Fibroblast of upper back skin (primary cell): ENCODE results near the gene WNT11.
"Not testable (repeated sequence)": the region's sequence is repeated elsewhere in the genome, so short reads cannot be mapped to it uniquely, and the experiment has no call there.

Experiments
- DNase-seq: peaks from one replicate; pipeline ENCODE4 v3.0.0-alpha.2; 2013

The WNT11 gene

DNA sequence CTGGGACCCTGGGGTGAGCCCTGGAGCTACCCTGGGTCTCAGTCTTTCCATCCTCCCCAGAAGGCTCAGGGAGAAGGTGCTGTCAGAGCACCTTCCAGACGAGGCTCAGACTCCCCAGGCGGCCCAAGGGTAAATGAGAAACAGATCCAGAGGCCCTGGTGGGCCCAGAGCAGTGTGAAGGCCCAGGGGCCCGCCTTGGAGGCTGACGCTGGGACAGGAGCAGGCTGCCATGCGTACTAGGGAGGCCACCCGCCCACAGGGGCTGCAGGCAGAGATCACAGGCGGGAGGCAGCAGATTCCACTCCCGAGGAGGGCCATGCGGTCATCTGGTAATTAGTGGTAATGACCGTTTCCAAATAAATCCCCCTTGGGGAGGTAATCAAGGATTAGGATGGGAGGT, 5.2 kb downstream of the WNT11 start:
- DNase-seq = no peak

DNA sequence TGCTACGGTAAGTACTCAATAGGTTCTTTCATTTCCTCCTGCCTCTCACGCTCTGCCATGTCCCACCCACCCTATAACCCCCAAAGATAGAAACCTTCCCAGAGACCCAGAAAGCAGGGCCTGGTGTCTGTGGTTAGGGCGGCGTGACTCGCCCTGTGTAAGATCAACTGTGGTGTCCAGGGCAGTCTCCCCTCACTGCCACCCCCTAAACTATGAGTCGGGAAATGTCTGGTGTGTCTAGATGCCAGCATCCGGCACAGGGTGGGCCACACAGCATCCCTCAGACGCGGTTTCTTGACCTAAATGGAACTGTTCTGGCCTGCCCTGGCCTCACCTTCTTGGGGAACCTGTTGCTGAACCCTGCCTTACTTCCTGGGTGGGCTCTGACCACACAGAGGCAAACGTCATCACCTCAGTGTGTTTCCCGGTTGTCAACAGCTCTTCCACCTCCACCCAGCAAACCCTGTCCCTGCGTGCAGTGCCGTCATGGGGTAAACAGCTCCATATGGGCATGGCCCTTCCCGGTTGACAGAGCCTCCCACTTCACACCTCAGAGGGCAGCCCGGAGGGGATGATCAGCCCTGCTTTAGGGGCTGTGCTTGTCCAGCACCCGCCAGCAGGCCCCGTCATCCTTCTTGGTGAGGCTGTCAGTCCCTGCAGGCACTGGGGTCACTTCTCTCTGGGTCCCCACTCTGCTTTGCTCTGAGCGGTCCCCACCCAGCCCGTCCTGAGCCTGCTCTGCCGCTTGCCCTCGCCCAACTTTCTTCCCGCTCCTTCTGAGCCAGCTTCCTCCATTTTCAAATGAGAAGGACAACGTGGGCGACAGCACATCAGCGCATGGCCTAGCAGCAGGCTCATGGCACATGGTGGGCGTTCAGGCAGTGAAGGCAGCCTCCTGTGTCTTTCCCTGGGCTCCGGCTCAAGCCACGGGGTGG, 6.0 kb downstream of the WNT11 start:
- no peak for DNase-seq

DNA sequence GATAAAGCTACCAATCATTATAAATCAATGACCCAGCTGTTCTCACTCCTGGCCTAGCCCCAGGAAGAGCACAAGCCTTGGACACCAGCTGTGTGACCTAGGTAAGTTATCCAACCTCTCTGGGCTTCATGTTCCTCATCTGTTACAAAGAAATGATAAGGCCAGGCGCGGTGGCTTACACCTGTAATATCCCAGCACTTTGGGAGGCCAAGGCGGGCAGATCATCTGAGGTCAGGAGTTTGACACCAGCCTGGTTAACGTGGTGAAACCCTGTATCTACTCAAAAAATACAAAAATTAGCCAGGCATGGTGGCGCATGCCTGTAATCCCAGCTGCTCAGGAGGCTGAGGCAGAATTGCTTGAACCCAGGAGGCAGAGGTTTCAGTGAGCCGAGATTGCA, 7.6 kb downstream of the WNT11 start:
- not testable (repeated sequence) for DNase-seq

DNA sequence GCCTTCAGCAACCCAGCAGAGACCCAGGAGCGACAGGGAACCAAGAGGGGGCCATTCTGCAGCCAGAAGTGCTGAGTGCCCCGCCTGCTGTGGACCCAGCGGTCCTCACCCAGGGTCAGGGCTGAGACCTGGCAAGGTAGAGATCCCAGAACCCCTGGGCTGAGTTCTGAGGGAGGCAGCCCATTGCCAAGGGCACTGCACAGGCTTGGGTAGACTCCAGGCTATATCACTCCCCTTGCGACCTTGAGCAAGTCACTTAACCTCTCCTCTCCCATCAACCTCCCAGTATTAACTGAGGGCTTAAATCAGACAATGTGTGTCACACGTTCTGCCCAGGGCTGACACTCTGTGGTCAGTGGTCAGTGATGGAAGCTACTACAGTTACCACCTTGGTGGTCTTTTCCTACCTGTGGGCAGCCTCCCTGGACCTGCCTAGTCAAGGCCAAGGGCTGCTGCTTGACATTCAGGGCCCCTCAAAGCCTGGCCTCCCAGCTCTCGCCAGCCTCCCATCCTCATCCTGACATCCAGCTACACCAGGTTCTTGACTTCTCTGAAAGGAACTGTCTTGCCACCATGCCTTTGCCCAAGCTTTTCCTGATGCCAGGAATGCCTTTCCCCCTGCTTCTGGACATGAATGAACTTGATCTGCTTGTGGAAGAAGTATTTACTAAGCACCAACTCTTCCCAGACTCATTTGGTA, 8.2 kb downstream of the WNT11 start:
- no peak for DNase-seq

DNA sequence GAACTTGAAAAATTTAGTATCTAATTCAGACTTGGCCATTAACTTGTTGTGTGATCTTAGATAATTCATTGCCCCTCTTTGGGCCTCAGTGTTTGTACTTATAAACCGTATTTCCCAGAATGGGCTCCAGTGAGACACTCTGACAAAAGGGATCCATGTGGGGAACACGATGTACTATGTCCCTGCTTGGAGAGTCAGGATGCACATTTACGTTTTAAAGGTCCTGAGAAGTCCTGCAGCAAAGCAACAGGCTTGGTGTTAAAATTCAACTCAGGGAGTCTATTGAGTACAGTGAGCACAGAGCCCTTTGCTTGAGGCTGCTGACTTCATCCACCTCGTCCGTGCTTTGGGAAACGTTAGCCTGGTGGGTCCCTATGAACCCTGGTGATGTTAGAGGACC, 9.0 kb downstream of the WNT11 start:
- DNase-seq = no peak

DNA sequence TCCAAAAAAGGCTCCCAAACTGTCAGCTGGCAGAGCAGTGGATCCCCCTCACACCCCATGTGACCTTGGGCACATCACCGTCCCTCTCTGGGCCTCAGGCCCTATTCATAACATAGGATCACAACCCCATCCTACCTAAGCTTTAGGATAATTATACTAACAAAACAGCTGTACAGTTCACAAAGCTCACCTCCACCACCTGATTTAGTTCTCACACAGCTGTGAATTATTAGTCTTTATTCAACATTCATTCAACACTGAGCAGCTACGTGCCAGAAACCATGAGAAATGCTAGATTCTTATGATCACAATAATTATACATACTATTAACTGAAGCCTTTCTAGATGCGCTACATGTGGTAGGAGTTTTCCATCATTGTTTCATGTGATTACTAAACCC, 9.5 kb downstream of the WNT11 start:
- DNase-seq = no peak

DNA sequence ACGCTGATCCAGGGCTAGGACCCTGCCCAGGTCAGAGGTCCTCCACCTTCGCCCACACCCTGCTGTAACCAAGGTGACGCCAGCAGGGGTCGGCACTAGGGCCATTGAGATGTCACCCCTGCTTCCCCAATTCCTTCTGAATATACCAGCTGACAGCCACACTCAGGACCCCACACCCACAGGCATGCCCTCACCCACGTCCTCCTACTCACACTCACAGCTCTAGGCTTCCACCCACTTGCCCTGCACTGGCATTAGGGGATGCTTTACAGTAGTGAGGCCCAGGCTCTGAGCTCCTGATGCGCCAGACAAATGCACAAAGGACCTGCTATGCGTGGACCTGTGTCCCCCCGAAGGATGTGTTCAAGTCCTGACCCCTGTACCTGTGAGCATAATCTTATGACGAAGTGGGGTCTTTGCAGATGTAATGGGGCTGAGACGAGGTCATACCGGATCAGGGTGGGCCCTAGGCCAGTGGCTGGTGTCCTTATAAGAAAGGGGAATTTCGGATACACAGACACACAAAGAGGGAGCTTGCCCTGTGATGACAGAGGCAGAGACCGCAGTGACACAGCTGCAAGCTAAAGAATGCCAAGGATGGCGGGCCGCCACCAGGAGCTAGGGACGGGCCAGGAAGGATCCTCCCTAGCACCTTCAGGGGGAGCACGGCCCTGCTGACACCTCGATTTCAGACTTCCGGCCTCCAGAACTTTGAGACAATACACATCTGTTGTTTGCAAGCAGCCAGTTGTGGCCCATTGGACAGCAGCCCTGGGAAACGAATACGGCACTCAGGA, 11.2 kb downstream of the WNT11 start:
- DNase-seq = no peak

DNA sequence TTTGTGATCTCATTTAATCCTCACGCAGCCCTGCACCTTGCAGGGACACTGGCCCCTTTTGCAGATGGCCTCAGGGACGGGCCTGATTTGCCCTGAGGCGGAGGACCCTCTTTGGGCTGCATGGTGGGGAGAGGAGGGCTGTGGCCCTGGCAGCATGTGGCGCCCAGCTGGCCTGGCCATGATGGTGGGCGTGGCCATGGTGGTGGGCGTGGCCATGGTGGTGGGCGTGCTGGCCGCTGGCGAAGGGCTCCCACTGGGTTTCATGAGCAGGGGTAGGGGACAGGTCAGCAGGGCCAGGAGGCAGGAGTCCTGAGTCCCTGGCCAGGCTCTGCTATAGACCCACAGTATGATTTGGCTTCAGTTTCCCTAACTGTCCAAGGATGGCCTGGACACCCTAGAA, 13.1 kb downstream of the WNT11 start:
- DNase-seq = no peak

DNA sequence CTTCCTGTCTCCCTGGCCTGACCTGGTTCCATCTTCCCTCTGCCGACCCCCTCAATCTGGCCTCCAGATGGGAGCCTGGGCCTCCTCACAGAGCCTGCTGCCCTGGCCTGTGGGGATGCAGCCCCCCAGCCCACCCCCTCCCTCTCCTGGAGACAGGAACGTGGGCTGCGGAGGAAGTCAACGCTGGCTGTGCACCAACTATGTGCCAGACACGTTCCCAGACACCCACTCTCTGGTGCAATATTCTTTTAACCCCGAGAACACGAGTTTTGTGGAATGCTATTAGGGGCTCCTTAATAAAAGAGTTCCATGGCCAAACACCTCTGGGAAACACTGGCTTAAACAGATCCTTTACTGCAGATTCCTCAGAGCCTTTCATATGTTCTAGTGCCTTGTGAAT, 15.9 kb downstream of the WNT11 start:
- DNase-seq = peak; percentile 64

DNA sequence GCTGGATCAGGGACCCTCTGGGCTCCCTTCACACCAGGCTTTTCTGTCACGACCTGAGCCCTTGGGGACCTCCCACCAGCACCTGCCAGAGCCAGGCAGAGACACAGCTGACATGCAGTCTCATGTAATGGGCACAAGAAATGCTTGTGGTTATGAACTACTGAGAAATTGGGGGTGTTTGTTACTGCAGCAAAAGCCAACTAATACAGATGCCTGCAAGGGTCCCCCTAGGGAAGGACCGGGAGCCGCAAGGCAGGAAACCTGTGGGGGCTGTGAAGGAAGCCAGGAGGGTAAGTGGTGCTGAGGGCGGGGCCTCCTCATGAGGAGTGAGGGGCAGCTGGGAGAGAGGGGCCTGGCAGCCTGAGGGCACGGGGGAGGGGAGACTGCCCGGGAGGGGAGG, 16.6 kb downstream of the WNT11 start:
- DNase-seq = no peak

DNA sequence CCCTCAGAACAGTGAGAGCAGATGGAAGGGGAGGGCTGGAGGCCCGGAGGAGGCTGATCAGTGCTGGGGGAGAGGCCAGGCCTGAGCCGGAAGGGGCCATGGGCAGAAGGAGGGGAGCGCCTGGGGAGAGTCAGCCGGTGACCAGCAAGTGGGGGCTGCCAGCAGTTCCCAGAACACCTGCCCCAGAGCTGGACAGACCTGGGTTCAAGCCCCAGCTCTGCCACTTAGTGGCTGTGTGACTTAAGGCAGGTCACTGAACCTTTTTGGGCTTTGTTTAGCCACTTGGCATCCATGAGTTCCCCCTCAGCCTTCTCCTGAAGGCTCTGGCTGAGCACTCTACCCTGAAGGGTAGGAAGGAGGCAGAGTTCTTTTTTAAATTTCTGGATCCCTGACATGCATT, 17.4 kb downstream of the WNT11 start:
- DNase-seq = no peak

DNA sequence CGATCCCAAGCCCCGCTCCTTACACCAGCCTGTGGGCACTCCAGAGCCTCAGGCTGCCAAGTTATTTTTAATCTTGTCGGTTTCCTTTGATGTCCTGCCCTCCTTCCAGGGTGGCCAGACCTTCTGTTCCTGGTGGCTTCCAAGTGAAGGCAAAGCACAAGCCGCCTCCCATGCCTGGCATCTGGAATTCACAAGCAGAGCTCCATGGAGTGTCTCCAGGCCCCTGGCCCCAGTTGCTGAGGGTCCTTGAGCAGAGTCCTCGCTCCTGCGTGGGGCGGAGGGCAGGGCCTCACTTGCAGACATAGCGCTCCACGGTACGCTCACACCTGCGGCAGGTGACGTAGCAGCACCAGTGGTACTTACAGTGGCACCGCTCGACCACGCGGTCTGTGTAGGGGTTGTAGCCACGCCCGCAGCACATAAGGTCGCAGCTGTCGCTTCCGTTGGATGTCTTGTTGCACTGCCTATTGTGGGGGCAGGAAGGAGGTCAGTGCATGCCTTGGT, 19.5 kb downstream of the WNT11 start:
- no peak for DNase-seq

DNA sequence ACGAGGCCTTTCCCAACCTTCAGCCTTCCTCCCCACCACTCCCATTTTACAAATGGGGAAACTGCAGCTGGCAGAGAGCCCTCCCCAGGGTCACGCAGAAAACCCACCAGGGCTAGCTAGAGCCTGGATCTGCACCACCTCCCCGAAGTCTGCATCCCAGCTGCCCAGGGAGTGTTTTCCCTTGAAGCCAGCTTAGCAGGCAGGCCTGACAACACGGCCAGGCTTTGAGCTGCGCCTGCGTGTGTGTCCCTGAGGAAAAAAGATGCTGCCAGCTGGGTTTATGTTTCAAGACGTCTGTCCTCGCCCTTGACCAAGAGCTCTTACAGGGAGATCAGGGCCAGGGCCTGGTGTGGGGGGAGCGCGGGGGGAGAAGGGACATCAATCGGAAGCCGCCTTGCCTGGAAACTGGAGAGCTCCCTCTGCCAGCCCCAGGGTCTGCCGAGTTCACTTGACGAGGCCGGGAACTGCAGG, 20.3 kb downstream of the WNT11 start:
- DNase-seq = no peak

DNA sequence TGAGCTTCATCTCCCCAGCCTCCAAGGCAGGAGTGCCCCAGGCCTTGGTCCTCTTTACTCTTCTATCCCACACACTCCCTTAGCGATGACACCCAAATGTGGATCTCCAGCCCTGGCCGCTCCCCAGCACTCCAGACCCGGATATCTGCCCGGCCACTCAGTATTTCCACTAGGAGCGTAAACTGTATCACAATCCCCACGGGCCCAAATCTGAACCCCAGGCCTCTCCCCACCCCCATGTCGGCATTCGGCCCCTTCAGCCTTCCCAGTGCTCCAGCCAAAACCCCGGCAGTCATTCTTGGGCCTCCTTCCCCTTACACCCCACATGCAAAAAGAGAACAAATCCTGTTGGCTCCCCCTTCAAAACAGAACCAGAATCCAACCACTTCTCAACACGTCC, 20.8 kb downstream of the WNT11 start:
- DNase-seq = no peak

DNA sequence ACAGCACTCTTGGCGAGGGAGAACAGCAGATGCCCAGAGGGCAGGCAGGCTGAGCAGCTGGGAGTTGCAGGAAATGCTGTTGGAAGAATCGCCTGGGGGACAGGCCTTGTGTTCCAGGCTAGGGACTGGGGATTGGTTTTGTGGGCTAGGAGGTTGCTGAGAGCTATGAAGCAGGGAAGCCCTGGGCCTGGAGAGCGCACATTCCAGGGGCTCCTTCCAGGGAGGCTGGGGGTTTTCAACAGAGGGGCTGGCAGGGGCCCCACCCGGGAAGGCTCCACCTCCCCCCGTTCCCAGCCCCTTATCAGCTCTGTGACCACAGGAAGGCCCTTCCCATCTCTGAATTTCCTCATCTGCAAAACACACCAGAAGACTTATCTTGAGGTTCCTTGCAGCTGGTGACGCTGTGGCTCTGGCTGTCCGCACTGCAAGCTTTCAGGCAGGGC, 21.7 kb downstream of the WNT11 start:
- DNase-seq = no peak

DNA sequence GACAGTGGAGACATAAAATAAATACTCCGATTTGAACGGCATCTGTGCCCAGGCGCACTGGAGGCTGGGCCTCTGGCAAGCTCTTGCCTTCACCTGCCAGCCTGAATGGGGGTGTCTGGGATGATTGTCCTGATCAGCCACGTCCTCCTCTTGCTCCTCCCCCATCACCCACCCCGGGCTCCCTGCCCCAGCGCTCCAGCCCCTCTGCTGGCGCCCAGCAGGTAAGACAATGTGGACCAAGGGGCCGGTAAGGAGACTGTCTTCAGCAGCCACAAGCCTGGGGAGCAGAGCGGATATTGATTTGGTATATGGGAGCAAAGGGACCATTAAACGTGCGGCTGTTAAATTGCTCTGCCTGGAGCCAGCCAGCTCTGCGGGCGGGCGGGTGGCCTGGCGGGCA, 24.9 kb downstream of the WNT11 start:
- DNase-seq = no peak

DNA sequence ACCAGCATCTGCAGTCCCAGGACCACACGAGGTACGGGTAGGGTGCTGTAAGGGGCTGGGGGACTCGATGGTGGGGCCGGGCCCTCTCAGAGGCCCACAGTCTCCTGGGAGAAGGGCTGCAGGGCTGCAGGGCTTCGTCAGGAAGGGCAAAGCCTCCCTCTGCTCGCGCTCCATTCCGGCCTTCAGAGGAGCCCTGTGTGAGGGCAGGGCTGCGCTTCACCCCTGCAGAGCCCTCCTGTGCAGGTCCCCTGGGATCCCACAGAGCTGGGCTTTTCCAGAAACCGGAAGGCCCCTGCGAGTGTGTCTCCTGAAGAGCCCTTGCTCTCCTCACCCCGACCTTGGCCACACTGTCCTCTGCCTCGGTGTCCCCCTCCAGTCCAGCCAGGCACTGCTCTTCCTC, 27.2 kb downstream of the WNT11 start:
- no peak for DNase-seq

DNA sequence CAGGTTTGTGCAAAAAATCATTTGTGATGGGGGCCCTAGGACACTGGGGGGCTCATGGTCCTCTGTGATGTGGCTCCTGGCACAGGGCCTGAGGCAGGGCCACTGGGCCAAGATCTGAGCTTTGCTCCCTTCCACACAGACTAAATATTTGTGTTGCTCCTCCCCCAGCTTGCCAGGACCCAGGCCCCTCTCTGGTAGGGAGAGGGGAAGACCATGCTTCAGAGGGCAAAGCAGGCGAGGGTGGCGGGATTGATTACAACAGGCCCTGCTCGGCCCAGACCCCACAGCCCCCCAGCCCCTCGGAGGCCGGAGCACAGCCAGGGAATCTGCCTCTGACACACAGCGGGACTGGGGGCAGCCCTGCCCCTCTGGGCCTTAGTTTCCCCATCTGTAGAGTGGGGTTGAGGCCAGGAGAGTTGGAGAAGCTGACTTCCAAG, 29.0 kb downstream of the WNT11 start:
- no peak for DNase-seq

DNA sequence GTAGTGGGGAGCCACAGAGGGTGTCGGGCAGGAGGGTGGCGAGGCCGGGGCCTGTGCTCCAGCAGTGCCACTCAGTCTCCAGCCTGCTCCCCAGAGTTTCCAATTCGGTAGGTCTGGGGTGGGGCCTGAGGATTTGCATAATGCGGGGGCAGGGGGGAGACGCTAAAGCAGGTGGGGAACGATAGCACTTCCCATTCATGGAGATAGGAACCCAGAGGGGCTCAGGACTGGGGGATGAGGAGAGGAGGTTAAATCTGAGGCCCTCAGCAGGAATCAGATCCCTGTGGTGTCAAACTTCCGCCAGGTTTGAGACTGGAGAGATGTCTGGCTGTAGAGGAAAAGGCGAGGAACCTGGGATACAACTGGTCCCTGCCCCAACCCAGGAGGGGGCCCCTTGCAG, 29.8 kb downstream of the WNT11 start:
- no peak for DNase-seq

DNA sequence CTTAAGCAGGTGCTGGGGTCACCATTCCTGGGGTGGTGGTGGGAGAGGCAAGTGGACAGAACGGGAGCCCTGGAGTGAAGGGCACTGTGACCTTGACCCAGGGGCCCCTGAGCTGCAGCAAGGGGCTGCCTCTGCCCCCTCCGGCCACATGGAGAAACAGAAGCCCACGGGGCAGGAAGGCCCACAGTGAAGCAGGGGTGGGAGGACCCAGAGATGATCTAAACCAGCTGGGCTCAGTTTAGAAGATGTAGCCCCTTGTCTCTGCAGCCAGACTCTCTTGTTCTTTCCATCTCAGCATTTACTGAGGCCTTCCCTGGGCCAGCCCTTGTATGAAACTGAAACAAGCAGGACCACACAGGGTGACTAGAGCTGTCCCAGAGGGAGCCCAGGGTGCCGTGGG, 30.5 kb downstream of the WNT11 start:
- DNase-seq = no peak

DNA sequence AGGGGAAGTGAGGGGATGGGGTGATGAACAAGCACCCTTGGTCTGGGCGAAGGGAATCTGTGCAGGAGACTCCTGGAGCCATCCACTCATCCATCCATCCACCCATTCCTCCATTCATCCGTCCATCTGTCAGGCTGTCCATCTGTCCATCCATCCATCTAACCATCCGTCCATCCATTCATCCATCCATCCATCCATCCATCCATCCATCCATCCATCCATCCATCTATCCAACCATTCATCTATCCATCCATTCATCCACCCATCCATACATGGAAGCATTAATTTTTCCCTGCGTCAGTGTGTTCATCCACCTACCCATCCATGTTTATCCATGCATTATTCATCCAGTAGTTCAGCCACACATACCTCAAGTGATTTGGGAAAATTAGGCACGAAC, 32.0 kb downstream of the WNT11 start:
- DNase-seq = no peak

DNA sequence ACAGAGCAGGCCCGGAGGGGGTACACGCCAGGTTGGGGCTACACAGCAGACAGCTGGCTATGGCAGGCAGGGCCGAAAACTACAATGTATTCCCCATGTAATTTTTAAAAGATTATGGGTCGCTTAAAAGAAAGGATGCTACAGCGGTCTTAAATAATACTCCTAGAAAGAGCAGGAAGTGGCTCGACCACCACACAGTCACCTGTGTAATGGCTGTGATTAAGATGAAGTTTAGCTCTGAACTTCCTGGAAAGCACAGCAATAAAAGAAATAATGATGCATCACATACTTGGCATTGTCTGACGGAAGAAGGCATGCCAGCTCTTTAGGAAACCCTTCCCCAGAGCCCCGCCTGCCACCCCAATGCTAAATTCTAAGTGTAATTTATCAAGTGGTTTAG, 32.6 kb downstream of the WNT11 start:
- DNase-seq = no peak

DNA sequence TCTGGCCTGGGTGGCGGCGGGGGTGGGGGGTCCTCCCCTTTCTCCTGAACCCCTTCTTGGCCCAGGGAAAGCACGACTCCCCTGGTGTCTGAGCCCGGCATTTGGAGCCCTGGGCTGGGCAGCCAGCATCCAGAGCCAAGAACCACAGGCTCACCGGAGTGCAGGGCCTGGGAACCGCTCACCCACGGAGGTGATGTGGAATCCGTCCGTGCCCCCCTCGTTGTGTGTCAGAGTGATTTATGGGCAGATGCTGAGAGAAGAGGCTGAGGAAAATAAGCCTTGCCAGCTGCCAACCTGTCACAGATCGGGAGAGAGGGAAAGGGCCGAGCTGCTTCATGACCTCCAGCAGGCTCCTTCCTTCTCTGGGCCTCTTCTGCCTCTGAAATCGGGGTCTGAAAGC, 33.7 kb downstream of the WNT11 start:
- DNase-seq = no peak
